ENCODE measurements around the gene RPUSD1. TPM values are rescaled to one million over a fixed set of nuclear protein-coding genes. Genes with fewer than 3 reads are reported as not detected.
"Not testable (repeated sequence)": the region's sequence is repeated elsewhere in the genome, so short reads cannot be mapped to it uniquely, and the experiment has no call there.

RPUSD1 gene
- total and polyA plus RNA-seq, 9 donors: 11.1 to 18.6 (median 15.4) TPM; not detected in 1

- WGBS, 3 donors: 70 to 77% (median 74%) methylated on average over 21 of the region's 21 CpGs
- intact Hi-C loops (cut with DNase I): no loop called here
- DNase-seq: no peak
These were observed 44.2 kb downstream of the RPUSD1 start for GRCh38 chr16:743794-744500.

DNA sequence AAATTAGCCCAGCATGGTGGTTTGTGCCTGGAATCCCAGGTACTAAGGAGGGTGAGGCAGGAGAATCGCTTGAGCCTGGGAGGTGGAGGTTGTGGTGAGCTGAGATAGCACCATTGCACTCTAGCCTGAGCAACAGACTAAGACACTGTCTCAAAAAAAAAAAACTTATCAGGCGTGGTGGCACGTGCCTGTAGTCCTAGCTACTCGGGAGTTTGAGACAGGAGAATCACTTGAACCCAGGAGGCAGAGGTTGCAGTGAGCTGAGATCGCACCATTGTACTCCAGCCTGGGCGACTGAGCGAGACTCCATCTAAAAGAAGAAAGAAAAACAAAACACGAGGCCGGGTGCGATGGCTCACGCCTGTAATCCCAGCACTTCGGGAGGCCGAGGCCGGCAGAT, 45.3 kb downstream of the RPUSD1 start:
- H3K27me3 ChIP-seq; intact Hi-C loops (cut with DNase I); H3K36me3 ChIP-seq; H3K9me3 ChIP-seq; H3K4me1 ChIP-seq (ENCODE audit: insufficient read depth); DNase-seq; H3K4me3 ChIP-seq; H3K27ac ChIP-seq: not testable (repeated sequence)
- 66 to 78% (median 69%) methylated on average over 14 of the region's 14 CpGs for WGBS, 3 donors

More at GRCh38 chr16:743794-744500, 44.2 kb downstream of the RPUSD1 start:
- Histone ChIP-seq H3K4me3 (no peak overlapping the region), H3K27ac (no peak overlapping the region), H3K4me1 (ENCODE audit: insufficient read depth) (peaks cover 9% of the 10 kb centered on the region), H3K36me3 (no peaks in the 10 kb centered on the region), H3K9me3 (no peaks in the 10 kb centered on the region), H3K27me3 (no peaks in the 10 kb centered on the region)
- TF ChIP-seq POLR2A (IDR thresholded peaks at IDR 0.05) (no peak), EP300 (IDR thresholded peaks at IDR 0.05) (no peak)
- TF ChIP-seq, protein P1, sequence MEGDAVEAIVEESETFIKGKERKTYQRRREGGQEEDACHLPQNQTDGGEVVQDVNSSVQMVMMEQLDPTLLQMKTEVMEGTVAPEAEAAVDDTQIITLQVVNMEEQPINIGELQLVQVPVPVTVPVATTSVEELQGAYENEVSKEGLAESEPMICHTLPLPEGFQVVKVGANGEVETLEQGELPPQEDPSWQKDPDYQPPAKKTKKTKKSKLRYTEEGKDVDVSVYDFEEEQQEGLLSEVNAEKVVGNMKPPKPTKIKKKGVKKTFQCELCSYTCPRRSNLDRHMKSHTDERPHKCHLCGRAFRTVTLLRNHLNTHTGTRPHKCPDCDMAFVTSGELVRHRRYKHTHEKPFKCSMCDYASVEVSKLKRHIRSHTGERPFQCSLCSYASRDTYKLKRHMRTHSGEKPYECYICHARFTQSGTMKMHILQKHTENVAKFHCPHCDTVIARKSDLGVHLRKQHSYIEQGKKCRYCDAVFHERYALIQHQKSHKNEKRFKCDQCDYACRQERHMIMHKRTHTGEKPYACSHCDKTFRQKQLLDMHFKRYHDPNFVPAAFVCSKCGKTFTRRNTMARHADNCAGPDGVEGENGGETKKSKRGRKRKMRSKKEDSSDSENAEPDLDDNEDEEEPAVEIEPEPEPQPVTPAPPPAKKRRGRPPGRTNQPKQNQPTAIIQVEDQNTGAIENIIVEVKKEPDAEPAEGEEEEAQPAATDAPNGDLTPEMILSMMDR (IDR thresholded peaks at IDR 0.05): no peak

DNA sequence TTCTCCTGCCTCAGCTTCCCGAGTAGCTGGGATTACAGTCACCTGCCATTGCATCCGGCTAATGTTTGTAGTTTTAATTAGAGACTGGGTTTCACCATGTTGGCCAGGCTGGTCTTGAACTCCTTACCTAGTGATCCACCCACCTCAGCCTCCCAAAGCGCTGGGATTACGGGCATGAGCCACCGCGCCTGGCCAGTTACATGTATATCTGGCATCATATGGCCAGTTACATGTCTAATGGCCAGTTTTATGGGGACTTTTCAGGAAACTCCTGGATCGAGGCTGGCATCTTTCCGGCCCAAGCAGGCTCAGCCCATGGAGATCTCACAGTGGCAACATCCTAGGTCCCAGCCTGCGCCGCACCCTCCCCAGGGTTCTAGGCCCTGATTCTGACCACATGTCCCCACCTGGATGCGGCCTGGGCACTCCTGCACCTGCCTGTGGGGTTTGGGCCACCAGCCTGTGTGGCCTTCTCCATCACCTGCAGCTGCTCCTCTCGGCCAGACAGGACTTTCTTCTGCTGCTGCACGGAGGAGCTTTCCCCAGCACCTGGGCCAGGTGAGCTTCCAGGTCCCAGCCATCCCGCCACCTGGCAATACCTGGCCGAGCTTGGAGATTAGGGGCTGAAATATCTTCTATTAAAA, 46.1 kb downstream of the RPUSD1 start:
- intact Hi-C loops (cut with DNase I): no loop called here
- H3K36me3 ChIP-seq: no peaks in the 10 kb centered on the region
- no peak for TF ChIP-seq EP300 (IDR thresholded peaks at IDR 0.05)
- TF ChIP-seq, protein P1 (IDR thresholded peaks at IDR 0.05): no peak
- TF ChIP-seq POLR2A (IDR thresholded peaks at IDR 0.05): no peak
- no peaks in the 10 kb centered on the region for H3K27me3 ChIP-seq
- 85 to 89% (median 85%) methylated on average over 15 of the region's 15 CpGs for WGBS, 3 donors
- H3K27ac ChIP-seq: no peak overlapping the region
- no peaks in the 10 kb centered on the region for H3K9me3 ChIP-seq
- no peak overlapping the region for H3K4me3 ChIP-seq
- peaks cover 9% of the 10 kb centered on the region for H3K4me1 ChIP-seq (ENCODE audit: insufficient read depth)
- peak in 1 of 5 donors; percentile 9 for DNase-seq

GRCh38 chr16:740764-741505, 47.2 kb downstream of the RPUSD1 start, which contains the start of gene CIAO3:
Gene CIAO3, minus strand, starts transcription at chr16:740997. Its CDS starts 12 bp downstream, at chr16:740985.
- H3K4me3 ChIP-seq: peak within 1 kb of the TSS; percentile 76
- no peaks in the 10 kb centered on the region for H3K36me3 ChIP-seq
- DNase-seq: peak; percentile 84 to 93 (median 90)
- H3K9me3 ChIP-seq: no peaks in the 10 kb centered on the region
- no peaks in the 10 kb centered on the region for H3K27me3 ChIP-seq
- WGBS, 3 donors: 0 to 1% (median 1%) methylated on average over 60 to 79 of the region's 79 CpGs
- no peak for TF ChIP-seq EP300 (IDR thresholded peaks at IDR 0.05)
- peak; percentile 51 for TF ChIP-seq POLR2A (IDR thresholded peaks at IDR 0.05)
- TF ChIP-seq, protein P1 (IDR thresholded peaks at IDR 0.05): peak; percentile 89 to 100 (median 97)
- intact Hi-C loops (cut with DNase I): no loop called here
- H3K27ac ChIP-seq: no peak within 1 kb of the TSS
- peaks cover 9% of the 10 kb centered on the region for H3K4me1 ChIP-seq (ENCODE audit: insufficient read depth)
